Smooth muscle cell of the umbilical artery (primary cell): ENCODE measurements around the gene OTP. TPM values are rescaled to one million over a fixed set of nuclear protein-coding genes. Genes with fewer than 3 reads are reported as not detected.

Experiments used
- total RNA-seq: library from RNA; depleted of rRNA; stranded (reverse); fragments of >200 nt; gene quantifications from 2 replicates; pipeline ENCODE4 v1.2.3, GENCODE V29; 2014

Gene OTP
- not detected in 2 replicates for total RNA-seq

GRCh38 chr5:77637998-77638762, at the start of gene OTP:
Gene OTP, minus strand, starts transcription at chr5:77638713. Its CDS starts 164 bp downstream, at chr5:77638549.

Other genes starting within 250 kb of the OTP start
- 120 and 121 TPM in 2 replicates for gene WDR41, start 146.4 kb downstream of the OTP start, total RNA-seq
- gene TBCA, start 137.6 kb upstream of the OTP start, total RNA-seq = 90.6 and 104 TPM in 2 replicates